ENCODE data around the gene OCA2. TPM values are rescaled to one million over a fixed set of nuclear protein-coding genes. Genes with fewer than 3 reads are reported as not detected.

OCA2 gene
- total RNA-seq, 6 donors from 2014 or later: 0.83 to 6.0 (median 2.0) TPM

GRCh38 chr15:27871902-27872260 is 227.2 kb downstream of the OCA2 start:
- no peak for ATAC-seq (ENCODE audit: low FRiP score in 2 of 2)
- TF ChIP-seq EP300 (IDR thresholded peaks at IDR 0.05) (no peak), CTCF (IDR thresholded peaks at IDR 0.05) (no peak), POLR2AphosphoS5 (IDR thresholded peaks at IDR 0.05) (no peak), POLR2A (IDR thresholded peaks at IDR 0.05) (no peak)
- no peaks in the 10 kb centered on the region for H3K4me1 ChIP-seq
- DNase-seq: no peak
- no peak overlapping the region for H3K27ac ChIP-seq
- H3K36me3 ChIP-seq: no peaks in the 10 kb centered on the region
- H3K9me3 ChIP-seq: no peaks in the 10 kb centered on the region
- H3K27me3 ChIP-seq: no peaks in the 10 kb centered on the region
- no peak overlapping the region for H3K4me3 ChIP-seq
- whole genome bisulfite sequencing, 2 donors: 81 to 86% methylated on average over 5 of the region's 5 CpGs

GRCh38 chr15:27871078-27871901 is 227.8 kb downstream of the OCA2 start:
- DNase-seq (no peak), ATAC-seq (ENCODE audit: low FRiP score in 2 of 2) (no peak)
- Histone ChIP-seq H3K27ac (no peak overlapping the region), H3K27me3 (no peaks in the 10 kb centered on the region), H3K4me3 (no peak overlapping the region), H3K9me3 (no peaks in the 10 kb centered on the region), H3K36me3 (no peaks in the 10 kb centered on the region), H3K4me1 (no peaks in the 10 kb centered on the region)
- 84 to 88% methylated on average over 5 to 16 of the region's 16 CpGs for WGBS, 2 donors
- TF ChIP-seq POLR2A (IDR thresholded peaks at IDR 0.05): no peak
- TF ChIP-seq EP300 (IDR thresholded peaks at IDR 0.05): no peak
- no peak for TF ChIP-seq POLR2AphosphoS5 (IDR thresholded peaks at IDR 0.05)
- no peak for TF ChIP-seq CTCF (IDR thresholded peaks at IDR 0.05)

- Histone ChIP-seq H3K27me3 (no peaks in the 10 kb centered on the region), H3K36me3 (no peaks in the 10 kb centered on the region), H3K4me1 (no peaks in the 10 kb centered on the region), H3K4me3 (no peak overlapping the region), H3K9me3 (no peaks in the 10 kb centered on the region), H3K27ac (no peak overlapping the region)
- DNase-seq (no peak), ATAC-seq (ENCODE audit: low FRiP score in 2 of 2) (no peak)
- WGBS, 2 donors: 82 to 86% methylated on average over 6 of the region's 6 CpGs
- TF ChIP-seq POLR2AphosphoS5 (IDR thresholded peaks at IDR 0.05) (no peak), CTCF (IDR thresholded peaks at IDR 0.05) (no peak), POLR2A (IDR thresholded peaks at IDR 0.05) (no peak), EP300 (IDR thresholded peaks at IDR 0.05) (no peak)
Measured at GRCh38 chr15:27870320-27870719, 228.8 kb downstream of the OCA2 start.

GRCh38 chr15:27869697-27870281 is 229.3 kb downstream of the OCA2 start:
- H3K27ac ChIP-seq: no peak overlapping the region
- ATAC-seq (ENCODE audit: low FRiP score in 2 of 2) (no peak), DNase-seq (peak in 1 of 2 donors; percentile 57)
- WGBS, 2 donors: 90 to 91% methylated on average over 17 of the region's 17 CpGs
- H3K4me3 ChIP-seq: no peak overlapping the region
- H3K4me1 ChIP-seq: no peaks in the 10 kb centered on the region
- no peaks in the 10 kb centered on the region for H3K36me3 ChIP-seq
- no peaks in the 10 kb centered on the region for H3K9me3 ChIP-seq
- no peaks in the 10 kb centered on the region for H3K27me3 ChIP-seq
- TF ChIP-seq POLR2A (IDR thresholded peaks at IDR 0.05) (no peak), EP300 (IDR thresholded peaks at IDR 0.05) (no peak), POLR2AphosphoS5 (IDR thresholded peaks at IDR 0.05) (no peak), CTCF (IDR thresholded peaks at IDR 0.05) (no peak)
